GM11168 (cell line): ENCODE results near the gene FANK1.
"Not testable (repeated sequence)": the region's sequence is repeated elsewhere in the genome, so short reads cannot be mapped to it uniquely, and the experiment has no call there.

Experiments used
- in situ Hi-C: fragments of 300-500 bp; cut with MboI; formaldehyde crosslinking; loops from one replicate; pipeline ENCODE4 v1.12.0; 2022; ENCODE audit warnings: low sequenced_read_pairs; ENCODE audit not compliant: unreplicated experiment

Gene FANK1

GRCh38 chr10:126014309-126014708, 117.9 kb downstream of the FANK1 start:
- in situ Hi-C loops, result no loop called here

- in situ Hi-C loops, result no loop called here
These were observed 119.0 kb downstream of the FANK1 start for GRCh38 chr10:126015413-126015812.

GRCh38 chr10:126016156-126016805, 119.9 kb downstream of the FANK1 start:
- in situ Hi-C loops, result no loop called here

- in situ Hi-C loops, result no loop called here
These were observed 120.5 kb downstream of the FANK1 start for GRCh38 chr10:126016882-126017281.

- in situ Hi-C loops, result no loop called here
These were observed 121.7 kb downstream of the FANK1 start for GRCh38 chr10:126017961-126018560.

- in situ Hi-C loops, result no loop called here
These were observed 125.6 kb downstream of the FANK1 start for GRCh38 chr10:126021833-126022500.

GRCh38 chr10:126022841-126023240, 126.5 kb downstream of the FANK1 start:
- in situ Hi-C loops, result no loop called here

GRCh38 chr10:126027692-126028091, 131.3 kb downstream of the FANK1 start:
- in situ Hi-C loops, result no loop called here

GRCh38 chr10:126029999-126030398, 133.6 kb downstream of the FANK1 start:
- in situ Hi-C loops, result no loop called here

GRCh38 chr10:126034586-126034985, 138.2 kb downstream of the FANK1 start:
- in situ Hi-C loops, result no loop called here

GRCh38 chr10:126036515-126036914, 140.2 kb downstream of the FANK1 start:
- in situ Hi-C loops, result no loop called here

- in situ Hi-C loops, result no loop called here
These were observed 141.6 kb downstream of the FANK1 start for GRCh38 chr10:126037946-126038345.

- in situ Hi-C loops, result no loop called here
These were observed 144.8 kb downstream of the FANK1 start for GRCh38 chr10:126041117-126041516.

- in situ Hi-C loops, result no loop called here
These were observed 145.5 kb downstream of the FANK1 start for GRCh38 chr10:126041804-126042231.

- in situ Hi-C loops, result no loop called here
These were observed 146.0 kb downstream of the FANK1 start for GRCh38 chr10:126042354-126042753.

GRCh38 chr10:126042906-126043305, 146.5 kb downstream of the FANK1 start:
- in situ Hi-C loops, result no loop called here

GRCh38 chr10:126043389-126043788, 147.0 kb downstream of the FANK1 start:
- in situ Hi-C loops, result no loop called here

- in situ Hi-C loops, result no loop called here
These were observed 149.5 kb downstream of the FANK1 start for GRCh38 chr10:126045861-126046260.

GRCh38 chr10:126046831-126047230, 150.5 kb downstream of the FANK1 start:
- in situ Hi-C loops, result no loop called here

GRCh38 chr10:126047749-126048148, 151.4 kb downstream of the FANK1 start:
- in situ Hi-C loops, result not testable (repeated sequence)
